ENCODE data around the gene ENDOD1.

Gene ENDOD1

DNA sequence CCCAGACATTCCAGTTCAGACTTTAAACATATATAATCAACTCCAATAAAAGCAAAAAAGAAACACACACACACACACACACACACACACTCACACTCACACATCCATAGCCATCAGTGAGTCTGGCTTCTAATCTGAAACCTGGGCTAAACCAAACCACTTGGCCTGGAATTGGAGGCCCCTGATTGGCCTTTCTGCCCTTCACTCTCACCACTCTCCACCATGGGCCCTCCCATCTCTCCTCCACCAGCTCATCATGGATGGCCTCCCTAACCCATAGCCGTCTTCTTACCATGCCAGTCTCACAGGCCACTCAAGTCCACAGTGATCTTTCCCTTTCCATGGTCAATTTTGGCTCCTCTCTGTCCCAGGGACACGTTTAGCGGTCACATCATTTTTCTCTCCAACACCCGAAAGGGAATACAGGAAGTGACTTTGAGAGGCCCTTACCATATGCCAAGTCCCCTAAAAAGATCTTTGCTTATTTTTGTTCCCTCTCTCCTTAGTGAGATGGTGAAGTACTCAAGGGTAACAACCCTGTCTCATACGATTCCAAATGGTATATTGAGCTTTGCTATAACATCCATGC is 66.6 kb downstream of the ENDOD1 start:
- DNase-seq (ENCODE audit: extremely low spot score, insufficient read length, low read depth) (no peak), FAIRE-seq (no peak)

DNA sequence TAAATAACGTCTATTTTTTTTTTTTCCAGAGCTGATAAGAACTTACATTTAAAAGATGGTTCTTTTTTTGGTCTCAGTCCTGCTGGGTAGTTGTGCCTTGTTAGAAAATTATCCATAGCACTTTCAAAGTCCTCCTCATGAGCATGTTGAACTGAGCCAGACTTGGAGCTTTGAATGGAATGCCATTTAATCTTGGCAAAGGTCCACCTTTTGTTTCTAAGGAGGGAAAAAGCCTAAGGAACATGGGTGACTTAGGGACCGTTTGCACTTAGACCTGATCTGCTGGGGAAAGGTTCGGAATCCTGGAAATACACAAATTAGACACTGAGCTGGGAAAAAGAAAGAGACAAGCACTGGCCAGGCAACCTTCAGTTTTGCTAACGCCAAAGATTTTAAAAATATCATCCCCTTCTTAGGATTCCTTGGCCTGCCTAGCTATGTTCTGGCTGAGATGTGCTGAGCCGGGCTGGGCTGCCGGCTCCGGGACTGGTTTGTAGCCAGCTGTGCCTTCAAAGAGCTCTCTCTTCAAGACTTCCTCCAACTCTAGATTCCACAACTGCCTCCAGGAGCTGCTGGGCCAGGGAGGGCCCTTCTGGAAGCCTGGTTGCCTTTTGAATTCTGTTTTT is 67.4 kb downstream of the ENDOD1 start:
- no peak for FAIRE-seq
- no peak for DNase-seq (ENCODE audit: extremely low spot score, insufficient read length, low read depth)

DNA sequence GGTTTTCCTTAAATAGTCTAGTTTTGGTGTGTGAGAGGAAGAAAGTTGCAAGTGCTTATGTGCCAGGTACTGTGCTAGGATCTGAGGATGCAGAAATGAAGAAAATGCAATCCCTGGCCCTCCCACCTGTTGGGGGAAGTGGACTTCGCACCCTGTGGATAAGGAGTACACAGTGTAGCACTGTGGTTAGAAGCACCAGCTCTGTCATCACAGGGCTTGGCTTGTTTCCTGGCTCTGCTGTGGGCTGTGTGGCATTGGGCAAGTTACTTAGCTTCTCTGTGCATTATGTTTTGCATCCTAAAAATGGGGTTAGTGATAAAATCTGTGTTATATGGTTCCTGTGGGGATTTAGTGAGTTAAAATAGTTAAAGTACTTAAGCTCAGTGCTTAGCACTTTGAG is 68.2 kb downstream of the ENDOD1 start:
- DNase-seq (ENCODE audit: extremely low spot score, insufficient read length, low read depth) (no peak), FAIRE-seq (no peak)

- FAIRE-seq (no peak), DNase-seq (ENCODE audit: extremely low spot score, insufficient read length, low read depth) (no peak)
Observed at GRCh38 chr11:95161248-95161647, 71.6 kb downstream of the ENDOD1 start.

DNA sequence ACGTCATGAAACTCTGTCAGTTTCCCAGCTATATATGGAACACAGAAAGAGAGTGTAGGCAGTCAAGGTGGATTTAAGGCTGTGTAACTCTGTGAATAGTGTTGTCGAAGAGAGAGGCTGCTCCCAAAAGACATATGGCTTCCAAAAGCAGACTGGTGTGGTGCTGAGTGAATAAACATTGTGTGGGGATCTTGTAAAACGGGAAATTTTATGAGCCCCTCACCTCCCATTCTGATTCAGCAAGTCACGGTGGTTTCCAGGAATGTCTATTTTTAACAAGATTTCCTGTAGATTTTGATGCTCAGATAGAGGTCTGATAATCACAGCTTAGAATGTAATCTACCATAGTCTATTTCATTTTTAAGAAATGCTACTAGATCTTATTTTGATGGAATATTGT is 73.5 kb downstream of the ENDOD1 start:
- no peak for FAIRE-seq

DNA sequence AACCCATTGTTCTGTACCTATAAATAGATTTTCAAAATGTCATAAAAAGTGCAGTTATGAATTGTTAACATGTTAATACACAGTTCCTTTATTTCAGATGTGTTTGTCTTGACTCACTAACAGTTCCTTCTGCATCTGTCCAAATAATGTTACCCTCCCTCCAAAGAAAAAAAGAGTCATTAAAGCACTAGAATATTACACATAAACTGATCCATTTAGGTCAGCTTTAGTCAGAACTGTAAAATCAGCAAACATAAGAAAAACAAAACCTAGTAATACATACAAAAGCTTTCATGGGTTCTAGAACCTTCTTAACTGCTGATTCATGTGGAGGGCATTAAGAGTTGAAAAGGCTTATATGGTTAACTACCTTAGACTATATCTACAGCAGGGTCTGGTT is 76.0 kb downstream of the ENDOD1 start:
- DNase-seq (ENCODE audit: extremely low spot score, insufficient read length, low read depth) (no peak), FAIRE-seq (no peak)

More for the DNA sequence above, 73.5 kb downstream of the ENDOD1 start:
- DNase-seq (ENCODE audit: extremely low spot score, insufficient read length, low read depth), result no peak

DNA sequence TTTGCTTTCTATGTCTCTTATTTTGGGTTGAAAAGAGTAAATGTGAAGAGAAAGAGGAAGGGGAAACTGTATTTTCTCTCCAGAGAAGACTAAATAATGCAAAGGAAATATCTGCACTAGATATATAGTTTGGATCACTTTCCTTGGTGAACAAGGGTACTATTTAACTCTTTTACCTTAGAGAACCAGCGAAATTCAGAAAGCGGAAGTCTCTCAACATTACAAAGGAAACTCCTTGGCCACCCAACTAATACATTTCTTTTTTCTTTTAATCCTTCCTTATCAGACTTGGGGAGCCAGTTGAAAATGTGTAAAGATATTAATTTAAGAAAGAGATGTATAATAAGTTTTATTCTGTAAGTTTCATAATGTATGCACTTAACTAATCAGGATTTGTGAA is 77.1 kb downstream of the ENDOD1 start:
- DNase-seq (ENCODE audit: extremely low spot score, insufficient read length, low read depth), result no peak
- no peak for FAIRE-seq

DNA sequence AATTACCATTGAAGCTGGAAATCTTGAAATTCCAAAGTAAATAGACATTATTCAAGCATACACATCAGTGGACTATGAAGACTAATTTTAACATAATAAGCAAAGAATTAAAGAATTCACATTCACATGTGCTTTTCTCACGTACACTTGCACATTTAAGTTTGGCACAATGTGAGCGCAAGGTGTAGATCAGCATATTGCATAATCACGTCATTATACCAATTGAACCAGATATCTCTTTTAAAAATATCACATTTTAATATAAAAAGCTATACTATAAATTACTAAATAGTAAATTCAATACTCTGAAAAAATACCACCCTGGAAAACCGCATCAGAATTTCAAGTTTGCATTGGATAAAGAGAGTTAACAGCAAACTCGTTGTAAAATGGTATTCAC is 80.6 kb downstream of the ENDOD1 start:
- FAIRE-seq, result no peak

DNA sequence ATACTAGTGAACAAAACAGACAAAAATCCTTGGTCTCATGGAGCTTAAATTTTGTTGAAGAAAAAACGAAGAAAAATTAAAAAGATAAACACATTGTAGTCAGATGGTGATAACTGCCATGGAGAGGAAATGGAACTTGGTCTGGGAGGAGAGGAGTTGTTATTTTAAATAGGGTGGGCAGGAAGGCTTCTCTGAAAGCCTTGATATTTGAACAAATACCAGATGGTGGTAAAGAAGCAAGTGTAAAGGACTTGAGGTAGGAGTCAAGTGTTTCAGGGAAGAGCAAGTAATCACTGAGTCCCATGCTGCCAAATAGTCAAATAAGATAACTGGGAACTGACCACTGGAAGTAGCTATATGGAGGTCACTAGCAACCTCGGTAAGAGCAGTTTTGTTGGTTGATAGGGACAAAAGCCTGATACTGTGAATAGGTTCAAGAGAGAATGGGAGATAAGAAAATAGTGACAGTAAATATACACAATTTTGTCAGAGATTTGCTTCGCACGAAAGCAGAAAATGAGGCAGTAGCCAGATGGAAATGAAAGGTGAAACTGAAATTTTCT is 86.3 kb downstream of the ENDOD1 start:
- DNase-seq (ENCODE audit: extremely low spot score, insufficient read length, low read depth), result no peak
- no peak for FAIRE-seq

More for the DNA sequence above, 80.6 kb downstream of the ENDOD1 start:
- no peak for DNase-seq (ENCODE audit: extremely low spot score, insufficient read length, low read depth)

Measured in GM18507 (cell line).